GM11168 (cell line): ENCODE data around the gene TRIM68.

Experiments
- in situ Hi-C: fragments of 300-500 bp; cut with MboI; formaldehyde crosslinking; loops from one replicate; pipeline ENCODE4 v1.12.0; 2022; ENCODE audit warnings: low sequenced_read_pairs; ENCODE audit not compliant: unreplicated experiment

The TRIM68 gene, protein sequence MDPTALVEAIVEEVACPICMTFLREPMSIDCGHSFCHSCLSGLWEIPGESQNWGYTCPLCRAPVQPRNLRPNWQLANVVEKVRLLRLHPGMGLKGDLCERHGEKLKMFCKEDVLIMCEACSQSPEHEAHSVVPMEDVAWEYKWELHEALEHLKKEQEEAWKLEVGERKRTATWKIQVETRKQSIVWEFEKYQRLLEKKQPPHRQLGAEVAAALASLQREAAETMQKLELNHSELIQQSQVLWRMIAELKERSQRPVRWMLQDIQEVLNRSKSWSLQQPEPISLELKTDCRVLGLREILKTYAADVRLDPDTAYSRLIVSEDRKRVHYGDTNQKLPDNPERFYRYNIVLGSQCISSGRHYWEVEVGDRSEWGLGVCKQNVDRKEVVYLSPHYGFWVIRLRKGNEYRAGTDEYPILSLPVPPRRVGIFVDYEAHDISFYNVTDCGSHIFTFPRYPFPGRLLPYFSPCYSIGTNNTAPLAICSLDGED

DNA sequence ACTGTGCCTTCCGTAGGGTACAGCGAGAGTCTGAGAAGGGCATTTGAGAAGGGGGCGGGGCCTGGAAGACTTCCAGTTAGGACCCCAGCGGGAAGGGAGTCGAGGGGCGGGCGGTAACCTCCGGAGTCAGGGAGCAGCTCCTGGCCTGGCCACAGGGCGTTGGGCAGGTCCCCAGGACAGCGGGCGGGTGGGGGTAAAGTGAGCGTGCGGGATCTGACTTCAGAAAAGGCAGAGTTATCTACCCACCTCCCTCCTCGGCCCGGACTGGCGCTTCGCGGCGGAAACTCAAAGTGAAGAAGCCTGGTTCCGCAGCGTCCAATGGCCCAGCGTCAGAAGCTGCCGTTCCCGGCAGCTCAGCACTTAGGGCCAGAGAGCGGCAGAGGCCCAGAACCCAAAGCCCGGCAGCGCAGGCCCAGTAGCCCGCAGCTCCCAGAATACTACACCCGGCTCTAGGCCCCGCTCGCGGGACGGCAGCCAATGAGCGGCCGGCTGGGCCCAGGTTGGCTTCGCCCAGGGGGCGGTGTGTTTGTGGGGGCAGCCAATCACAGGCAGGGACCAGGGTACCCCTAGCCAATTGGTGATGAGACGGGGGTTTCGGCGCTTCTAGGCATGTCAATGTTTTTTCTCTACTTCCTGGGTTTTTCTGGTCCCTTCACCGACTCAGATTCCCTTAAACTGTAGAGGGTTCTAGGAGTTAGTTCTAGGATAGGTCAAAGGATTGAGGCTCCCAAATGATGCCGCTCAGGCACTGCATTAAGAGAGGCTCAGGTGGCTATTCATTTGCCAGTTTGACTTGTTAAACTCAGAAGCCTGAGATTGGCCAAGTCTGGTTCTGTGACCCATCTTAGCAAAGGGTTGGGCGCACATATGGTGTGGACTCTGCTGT is at the start of gene TRIM68:
TRIM68 (minus strand) TSS at position 451 of the 886 bp plus-strand sequence. CDS start 2,727 bp downstream, outside the sequence.
- in situ Hi-C loops: no loop called here

DNA sequence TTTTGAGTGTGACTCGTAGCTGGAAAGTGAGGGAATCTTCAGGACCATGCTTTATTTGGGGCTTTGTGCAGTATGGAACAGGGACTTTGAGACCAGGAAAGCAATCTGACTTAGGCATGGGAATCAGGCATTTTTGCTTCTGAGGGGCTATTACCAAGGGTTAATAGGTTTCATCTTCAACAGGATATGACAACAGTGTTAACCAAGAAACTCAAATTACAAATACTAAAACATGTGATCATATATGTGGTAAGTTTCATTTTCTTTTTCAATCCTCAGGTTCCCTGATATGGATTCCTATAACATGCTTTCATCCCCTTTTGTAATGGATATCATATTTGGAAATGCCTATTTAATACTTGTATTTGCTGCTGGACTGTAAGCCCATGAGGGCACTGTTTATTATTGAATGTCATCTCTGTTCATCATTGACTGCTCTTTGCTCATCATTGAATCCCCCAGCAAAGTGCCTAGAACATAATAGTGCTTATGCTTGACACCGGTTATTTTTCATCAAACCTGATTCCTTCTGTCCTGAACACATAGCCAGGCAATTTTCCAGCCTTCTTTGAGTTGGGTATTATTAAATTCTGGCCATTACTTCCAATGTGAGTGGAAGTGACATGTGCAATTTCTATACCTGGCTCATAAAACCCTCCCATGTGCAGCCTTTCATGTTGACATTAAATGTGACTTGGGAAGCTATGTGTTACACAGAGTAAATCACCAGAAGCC is 46.8 kb upstream of the TRIM68 start:
- in situ Hi-C loops: no loop called here

DNA sequence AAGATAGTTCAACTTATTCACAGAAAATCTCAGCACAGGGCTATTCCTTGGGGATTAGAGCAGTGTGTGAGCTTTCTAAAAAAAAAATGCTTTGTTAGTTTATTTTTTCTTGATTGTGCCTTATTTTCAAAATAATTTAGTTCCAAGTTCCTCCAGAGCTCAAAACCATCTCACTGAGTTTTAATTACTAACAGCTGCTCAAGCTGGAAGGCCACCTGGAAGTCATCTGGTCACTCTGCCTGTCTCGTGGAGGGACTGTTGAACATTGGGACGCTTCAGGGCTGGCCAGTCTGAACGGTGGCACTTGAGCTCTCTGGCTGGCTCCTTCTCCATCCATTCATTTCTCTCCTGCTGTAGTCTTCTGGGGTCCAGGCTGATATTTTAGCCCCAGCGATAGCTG is 39.7 kb upstream of the TRIM68 start:
- in situ Hi-C loops: loop anchor here (25.0 kb wide), 1 partner anchor 190 kb away; the partner anchor contains the start of gene OR51S1

DNA sequence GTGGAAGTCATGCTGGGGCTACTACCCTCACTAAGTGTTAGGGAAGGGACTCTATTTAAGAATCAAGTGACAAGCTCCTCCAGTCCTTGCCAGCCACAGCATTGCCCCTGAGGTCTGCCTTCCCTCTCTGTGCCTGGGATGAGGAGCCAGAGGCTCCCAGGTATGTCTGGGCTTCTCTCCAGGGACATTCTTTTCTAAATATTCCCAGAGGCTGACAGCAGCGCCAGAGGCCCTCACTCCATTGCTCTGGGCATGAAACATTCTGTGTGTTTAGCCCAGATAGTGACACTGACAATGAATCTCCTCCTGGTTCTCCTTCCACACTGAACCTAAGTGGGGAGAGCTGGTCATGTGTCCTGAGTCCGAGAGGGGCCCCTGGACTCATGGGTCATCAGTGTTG is 37.9 kb upstream of the TRIM68 start:
- in situ Hi-C loops: loop anchor here (25.0 kb wide), 1 partner anchor 191 kb away; the partner anchor contains the start of gene OR51S1

DNA sequence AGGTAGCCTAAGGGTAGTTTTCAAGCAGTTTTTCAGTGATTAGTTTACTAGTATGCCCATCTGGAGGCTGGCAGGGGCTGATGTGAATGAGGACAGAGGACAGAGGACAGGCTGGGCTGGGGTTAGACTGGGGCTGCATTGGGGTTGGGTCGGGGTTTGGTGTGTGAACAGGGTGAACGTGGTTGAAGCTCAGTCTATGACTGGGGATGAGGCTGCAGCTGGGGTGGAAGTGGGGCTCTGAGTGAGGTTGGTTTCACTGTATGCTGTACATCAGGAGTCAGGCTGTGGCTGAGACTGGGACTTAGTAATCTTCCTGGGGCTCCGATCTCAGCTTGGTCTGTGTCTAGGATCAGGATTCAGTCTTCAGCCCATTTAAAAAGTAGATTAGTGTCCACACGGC is 36.2 kb upstream of the TRIM68 start:
- in situ Hi-C loops: loop anchor here (5.0 to 25.0 kb wide), 2 partner anchors 193 to 368 kb away; partner anchors contain the start of gene OR51S1

DNA sequence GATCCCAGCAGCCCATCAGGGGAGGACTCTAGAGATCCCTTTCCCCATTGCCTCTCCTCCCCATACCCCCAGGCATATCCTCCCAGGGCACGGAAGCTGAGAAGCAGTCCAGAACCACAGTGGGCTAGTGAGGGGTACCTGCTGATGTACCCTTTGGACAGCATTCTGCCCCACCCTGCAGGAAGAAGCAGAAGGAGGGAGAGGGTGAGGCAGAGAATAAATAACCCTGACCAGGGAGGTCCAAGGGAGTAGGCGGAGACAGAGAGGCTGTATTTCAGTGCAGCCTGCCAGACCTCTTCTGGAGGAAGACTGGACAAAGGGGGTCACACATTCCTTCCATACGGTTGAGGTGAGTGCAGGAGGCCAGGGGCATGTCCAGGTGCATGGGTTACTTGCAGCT is 35.7 kb upstream of the TRIM68 start, which contains the start of gene OR51E1:
OR51E1 (plus strand) TSS at position 301 of the 400 bp plus-strand sequence. CDS start 8,545 bp downstream, outside the sequence.
- in situ Hi-C loops: loop anchor here (5.0 to 25.0 kb wide), 2 partner anchors 194 to 369 kb away; partner anchors contain the start of gene OR51S1

DNA sequence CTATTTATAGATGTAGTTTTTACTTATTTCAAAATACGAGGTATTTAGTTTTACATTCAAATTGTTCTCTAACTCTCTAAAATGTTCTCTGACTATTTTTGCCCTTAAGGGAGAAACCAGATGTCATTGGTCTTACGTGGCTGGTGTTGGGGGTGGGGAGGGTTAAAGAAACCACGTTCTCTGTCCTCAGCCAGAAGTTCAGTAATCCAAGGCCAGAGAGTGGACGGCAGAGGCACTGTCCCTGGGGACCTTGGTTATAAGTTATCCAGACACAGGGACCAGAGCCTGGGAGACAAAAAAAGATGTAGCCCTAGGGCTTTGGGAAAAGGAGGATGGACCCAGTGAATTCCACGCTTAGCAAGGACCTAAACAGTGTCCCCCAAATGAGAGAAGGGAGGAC is 35.0 kb upstream of the TRIM68 start:
- in situ Hi-C loops: loop anchor here (5.0 to 25.0 kb wide), 2 partner anchors 194 to 369 kb away; partner anchors contain the start of gene OR51S1

DNA sequence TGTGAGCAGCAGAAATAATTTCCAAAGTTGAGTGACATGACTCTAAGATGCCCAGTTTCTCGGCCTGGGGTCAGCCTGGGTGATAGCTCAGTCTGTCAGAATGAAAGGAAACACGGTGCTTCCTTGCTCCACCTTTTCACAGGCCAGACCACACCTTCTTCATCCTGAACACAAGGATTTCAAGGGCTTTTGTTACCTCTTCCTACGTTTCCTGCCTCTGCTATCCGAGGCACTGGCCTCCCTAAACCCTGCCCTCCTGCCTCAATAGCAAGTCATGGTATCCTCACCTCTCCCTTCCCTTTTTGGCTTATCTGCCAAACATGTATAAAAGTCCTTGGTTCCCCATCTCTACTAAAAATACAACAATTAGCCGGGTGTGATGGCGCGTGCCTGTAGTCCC is 34.0 kb upstream of the TRIM68 start:
- in situ Hi-C loops: loop anchor here (5.0 to 25.0 kb wide), 2 partner anchors 195 to 370 kb away; partner anchors contain the start of gene OR51S1

DNA sequence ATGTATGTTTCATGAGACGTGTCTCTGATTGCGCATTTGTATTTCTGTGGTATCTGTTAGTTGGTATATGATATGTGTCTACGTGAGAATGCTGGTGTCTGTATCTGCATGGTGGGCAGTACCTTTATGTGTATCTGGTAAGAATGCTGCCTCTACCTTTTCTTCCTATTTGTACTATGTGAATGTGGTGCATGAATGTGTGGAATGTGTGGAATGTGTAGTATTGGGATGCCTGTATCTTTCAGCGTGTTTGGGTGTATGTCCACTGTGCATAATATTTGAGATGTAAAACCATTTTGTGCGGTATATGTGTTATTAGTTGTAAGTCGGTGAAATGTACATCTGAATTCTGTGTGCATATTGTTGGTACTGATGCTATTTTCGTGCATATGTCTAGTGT is 33.5 kb upstream of the TRIM68 start:
- in situ Hi-C loops: loop anchor here (5.0 to 25.0 kb wide), 2 partner anchors 196 to 371 kb away; partner anchors contain the start of gene OR51S1

DNA sequence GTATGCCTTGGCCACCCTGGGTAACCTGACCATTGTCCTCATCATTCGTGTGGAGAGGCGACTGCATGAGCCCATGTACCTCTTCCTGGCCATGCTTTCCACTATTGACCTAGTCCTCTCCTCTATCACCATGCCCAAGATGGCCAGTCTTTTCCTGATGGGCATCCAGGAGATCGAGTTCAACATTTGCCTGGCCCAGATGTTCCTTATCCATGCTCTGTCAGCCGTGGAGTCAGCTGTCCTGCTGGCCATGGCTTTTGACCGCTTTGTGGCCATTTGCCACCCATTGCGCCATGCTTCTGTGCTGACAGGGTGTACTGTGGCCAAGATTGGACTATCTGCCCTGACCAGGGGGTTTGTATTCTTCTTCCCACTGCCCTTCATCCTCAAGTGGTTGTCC is 31.9 kb upstream of the TRIM68 start:
- in situ Hi-C loops: loop anchor here (5.0 to 25.0 kb wide), 2 partner anchors 197 to 372 kb away; partner anchors contain the start of gene OR51S1

DNA sequence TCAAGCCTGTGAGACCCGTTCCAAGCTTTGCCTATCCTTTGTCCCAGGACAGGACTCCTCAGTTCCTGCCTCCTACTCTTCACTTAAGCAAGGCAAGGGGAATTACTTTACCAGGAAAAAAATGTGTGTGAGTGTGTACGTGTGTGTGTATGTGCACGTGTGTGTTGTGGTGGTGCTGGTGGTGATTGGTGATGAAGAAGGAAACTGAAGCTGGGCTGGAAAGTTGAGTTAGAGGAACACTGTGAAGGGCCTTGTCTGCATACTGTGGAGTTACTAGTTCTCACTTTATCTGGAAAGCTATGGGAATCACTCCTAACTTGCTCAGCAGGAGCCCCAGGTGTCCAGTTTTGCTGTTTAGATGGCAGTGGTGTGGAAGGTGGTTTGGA is 29.6 kb upstream of the TRIM68 start:
- in situ Hi-C loops: loop anchor here (25.0 kb wide), 1 partner anchor 200 kb away; the partner anchor contains the start of gene OR51S1

DNA sequence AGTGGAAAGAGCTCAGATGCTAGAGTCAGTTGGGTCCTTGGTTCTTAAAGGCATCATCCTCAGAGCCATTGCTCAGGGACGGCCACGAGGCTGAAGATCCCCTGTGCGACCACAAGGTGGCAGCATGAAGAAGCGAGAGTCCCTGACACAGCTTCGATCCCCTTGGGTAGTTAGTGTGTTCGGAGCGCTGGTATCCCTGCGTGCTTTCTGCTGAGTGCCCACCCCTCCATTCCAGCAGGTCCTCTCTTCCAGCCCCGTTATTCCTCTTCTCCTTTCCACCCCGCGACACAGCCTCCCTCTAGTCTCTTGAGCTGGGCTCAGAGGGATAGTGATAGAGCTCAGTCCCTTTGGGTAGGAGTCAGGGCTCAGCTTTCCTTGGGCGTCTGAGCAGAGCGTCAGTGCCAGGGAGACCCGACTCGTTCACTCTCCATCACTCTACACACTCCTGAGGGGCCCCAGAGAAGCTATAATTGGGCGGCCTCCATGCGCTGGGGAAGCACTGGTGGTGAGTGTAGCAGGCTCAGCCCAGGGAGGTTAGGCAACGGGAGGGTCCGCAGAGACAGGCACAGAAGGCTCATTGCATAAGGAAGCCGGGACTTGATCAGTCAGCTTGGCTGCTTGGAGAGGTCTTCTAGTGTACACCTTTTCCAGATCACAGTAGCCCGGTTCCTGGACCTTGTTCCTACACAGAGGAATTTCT is 29.1 kb upstream of the TRIM68 start, which contains the start of gene OR51D1:
OR51D1 (plus strand) TSS at position 516 of the 700 bp plus-strand sequence. CDS start 2,314 bp downstream, outside the sequence.
- in situ Hi-C loops: loop anchor here (25.0 kb wide), 1 partner anchor 200 kb away; the partner anchor contains the start of gene OR51S1

DNA sequence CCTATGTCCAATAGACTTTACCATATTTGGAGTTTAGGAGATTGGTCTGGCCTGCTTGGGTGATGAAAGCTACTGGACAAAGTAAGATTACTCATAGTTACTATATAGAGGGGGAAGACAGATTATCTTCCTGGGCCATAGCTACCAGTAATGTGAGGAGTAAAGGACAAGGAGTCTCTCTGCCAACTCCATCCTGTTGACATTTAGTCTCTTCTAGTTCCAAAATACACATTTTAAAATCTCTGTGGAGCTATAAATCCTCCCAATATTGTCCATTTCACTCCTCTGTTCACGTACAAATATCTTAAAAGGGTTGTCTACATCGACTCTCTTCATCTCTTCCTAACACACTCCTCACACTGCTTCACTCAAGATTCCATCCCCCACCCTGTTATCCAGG is 28.1 kb upstream of the TRIM68 start:
- in situ Hi-C loops: loop anchor here (25.0 kb wide), 1 partner anchor 201 kb away; the partner anchor contains the start of gene OR51S1

DNA sequence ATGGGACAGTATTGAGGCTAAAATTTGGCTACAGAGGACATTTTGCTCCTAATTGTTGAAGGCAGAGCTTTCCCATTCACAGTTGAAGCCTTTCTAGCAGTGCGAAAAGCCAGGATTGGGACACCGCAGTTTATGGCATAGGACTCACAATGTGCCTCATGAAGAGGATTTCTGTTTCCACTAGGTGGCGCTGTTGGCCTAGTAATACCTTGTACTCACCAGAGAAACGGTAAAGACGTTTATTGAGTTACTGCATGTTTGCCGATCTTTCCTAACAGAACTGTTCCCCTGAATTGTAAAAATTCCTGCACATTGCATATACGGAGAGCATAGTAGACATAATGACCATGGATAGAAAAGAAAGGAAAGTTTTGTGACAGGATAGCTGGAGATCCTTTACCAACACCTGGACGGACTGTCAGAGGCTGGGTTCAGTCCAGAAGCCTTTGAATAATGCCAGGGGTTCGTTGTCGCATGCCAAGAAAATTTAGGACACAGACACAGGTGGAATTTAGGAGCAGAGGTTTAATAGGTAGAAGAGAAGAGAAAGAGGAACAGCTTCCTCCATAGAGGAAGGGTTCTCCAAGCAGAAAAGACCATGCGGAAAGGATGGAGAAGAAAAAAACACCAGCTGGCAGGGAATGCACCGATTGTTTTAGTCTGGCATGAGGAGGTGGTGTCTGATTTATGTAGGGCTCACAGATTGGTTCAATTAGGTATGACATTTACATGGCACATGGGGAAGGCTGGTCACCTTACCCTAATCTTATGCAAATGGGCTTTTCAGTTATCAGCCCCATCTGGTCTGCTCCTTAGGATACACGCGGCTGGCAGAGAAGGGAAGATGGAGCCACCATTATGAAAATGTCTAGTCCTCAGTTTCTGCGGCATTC is 18.4 kb upstream of the TRIM68 start:
- in situ Hi-C loops: loop anchor here (25.0 kb wide), 1 partner anchor 211 kb away; the partner anchor contains the start of gene OR51S1

DNA sequence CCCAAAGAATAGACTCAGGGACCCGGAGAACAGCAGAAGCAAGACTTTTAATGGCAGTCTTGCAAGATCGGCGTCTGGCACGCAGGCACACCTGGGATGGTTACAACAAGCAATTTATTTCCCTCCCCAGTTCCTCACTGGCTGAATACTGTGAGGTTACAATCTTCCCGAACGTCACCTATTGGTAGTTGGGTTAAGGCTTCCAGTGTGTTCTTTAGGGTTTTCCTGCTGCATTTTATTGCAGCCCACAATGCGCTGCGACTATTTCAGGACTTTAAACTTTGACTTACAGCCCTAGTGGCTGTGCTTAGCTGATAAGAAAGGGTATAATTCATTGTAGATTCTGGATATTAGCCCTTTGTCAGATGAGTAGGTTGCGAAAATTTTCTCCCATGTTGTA is 11.5 kb upstream of the TRIM68 start:
- in situ Hi-C loops: no loop called here

DNA sequence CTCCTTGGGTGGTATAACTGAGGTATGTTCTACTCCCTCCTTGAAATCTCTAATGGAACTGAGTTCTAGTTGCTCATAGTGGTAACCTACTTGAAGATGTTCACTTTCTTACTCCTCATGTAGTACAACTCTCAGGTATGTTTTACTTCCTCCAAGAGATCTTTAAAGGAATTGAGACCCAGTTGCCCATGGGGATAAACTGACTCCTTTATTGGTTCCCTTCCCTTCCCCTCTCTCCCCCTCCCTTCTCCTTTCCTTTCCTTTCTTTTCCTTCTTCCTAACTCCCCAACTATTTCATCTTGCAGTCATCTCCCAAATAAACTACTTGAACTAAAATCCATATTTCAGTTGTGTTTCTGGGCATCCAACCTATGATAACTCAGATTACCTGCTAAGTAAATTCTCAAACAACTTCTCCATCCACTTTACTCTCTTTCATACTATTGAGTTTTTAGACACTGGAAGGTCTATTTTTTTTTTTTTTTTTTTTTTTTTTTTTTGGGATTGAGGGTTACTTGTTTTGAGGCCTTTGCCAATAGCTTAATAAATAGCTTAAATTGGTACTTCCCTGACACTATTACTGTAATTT is 7.9 kb upstream of the TRIM68 start:
- in situ Hi-C loops: no loop called here

DNA sequence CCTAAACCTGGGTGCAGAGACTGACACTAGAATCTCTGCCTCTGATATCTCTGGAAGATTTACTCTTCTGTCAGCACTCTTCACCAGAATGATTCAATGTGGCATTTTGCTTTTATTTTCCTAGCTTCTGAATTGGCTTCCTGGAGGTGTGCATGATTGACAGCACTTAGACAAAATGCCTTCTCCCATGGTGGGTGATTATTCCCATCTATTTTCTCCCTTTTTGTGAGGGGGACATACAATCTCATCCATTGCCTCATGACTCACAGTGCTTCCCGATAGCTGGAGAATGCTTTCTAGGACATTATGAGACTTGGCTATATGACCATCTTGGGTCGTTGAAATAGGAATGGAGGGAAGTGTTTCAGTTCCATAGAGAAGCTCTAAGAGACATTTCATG is 4.0 kb upstream of the TRIM68 start:
- in situ Hi-C loops: no loop called here
